HG02943 (cell line): Measurements from ENCODE around the gene CACNA1B.
"Not testable (repeated sequence)": the region's sequence is repeated elsewhere in the genome, so short reads cannot be mapped to it uniquely, and the experiment has no call there.

Experiments
- ATAC-seq: cut with Tn5 transposase; IDR thresholded peaks from one replicate; pipeline ENCODE4 v1.9.1; 2021; ENCODE audit warnings: mild to moderate bottlenecking, low read depth, moderate library complexity; ENCODE audit not compliant: unreplicated experiment

CACNA1B gene

DNA sequence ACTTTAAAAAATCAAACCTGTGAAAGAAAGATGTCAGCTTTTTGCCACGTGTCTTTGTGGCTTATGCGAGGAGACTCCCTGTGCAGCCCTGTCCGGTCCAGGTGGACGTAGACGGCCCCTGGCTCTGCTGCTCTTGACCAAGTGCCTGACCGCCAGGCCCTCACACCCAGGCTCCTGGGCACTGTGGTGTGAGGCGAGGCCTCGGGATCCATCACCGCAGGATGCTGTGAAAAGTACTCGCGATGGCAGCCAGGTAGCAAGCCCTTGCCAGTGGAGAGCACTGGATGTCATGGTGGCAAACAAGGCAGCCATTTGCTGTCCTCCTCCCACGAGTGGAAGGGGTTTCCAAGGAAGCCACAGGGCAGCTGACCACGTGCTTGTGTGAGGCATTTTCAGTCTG, 245.1 kb downstream of the CACNA1B start:
- ATAC-seq: no peak

DNA sequence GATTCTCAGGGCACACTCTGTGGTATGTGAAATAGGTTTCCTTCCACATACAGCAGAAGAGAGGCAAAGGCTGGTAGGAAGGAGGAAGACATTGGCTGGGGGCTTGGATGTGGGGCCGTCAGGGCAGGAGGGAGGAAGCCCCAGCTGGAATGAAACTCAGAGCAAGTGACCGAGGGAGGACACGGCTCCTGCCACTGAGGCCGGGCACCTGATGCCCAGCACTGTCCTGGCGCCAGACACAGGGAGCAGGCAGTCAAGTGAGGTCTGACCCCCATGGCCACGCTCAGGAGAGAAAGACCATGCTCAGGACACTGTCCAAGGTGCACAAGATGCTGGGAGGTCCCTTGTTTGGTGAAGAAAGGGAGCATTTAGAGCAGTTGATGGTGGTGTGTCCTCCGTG, 245.5 kb downstream of the CACNA1B start:
- no peak for ATAC-seq

DNA sequence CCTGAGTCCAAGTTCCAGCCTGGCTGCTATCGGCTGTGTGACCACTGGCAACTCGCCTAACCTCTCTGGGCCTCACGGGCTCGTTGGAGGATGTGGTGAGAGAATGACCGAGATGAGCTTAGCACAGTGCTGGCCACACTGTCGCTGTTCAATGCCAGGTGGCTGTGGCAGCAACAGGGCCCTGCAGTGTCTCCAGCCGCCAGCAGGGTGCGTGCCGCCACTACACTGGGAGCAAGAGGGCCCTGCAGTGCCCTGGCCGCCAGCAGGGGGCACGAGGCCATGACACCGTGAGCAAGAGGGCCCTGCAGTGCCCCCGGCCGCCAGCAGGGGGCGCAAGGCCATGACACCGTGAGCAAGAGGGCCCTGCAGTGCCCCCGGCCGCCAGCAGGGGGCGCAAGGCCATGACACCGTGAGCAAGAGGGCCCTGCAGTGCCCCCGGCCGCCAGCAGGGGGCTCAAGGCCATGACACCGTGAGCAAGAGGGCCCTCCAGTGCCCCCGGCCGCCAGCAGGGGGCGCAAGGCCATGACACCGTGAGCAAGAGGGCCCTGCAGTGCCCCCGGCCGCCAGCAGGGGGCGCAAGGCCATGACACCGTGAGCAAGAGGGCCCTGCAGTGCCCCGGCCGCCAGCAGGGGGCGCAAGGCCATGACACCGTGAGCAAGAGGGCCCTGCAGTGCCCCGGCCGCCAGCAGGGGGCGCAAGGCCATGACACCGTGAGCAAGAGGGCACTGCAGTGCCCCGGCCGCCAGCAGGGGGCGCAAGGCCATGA, 248.7 kb downstream of the CACNA1B start:
- not testable (repeated sequence) for ATAC-seq

DNA sequence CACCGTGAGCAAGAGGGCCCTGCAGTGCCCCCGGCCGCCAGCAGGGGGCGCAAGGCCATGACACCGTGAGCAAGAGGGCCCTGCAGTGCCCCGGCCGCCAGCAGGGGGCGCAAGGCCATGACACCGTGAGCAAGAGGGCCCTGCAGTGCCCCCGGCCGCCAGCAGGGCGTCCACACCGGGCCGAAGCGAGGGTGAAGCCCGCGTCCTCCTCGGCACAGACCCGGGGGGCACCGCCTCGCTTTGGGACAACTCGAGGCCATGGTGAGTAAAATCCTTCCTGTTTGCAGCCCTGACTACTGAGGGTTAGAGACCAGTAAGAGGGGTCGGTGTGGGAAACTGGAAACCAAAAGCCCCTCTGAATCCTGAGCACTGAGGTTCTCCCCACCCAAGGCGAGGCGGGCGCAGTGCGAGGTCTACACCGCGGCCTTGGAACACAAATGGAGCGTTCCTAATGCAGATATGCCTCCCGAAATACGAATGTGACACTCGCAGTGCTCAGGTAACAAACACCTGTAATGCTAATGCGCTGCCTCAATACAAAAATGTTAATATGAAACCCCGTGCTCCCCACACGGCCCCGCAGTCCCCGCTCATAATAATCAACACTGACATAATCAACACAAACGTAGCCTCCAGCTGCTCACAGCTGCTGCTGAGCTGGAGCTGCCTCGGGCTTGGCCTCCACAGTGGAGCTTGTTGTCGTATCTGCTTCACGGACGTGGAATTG, 249.4 kb downstream of the CACNA1B start:
- ATAC-seq: not testable (repeated sequence)

DNA sequence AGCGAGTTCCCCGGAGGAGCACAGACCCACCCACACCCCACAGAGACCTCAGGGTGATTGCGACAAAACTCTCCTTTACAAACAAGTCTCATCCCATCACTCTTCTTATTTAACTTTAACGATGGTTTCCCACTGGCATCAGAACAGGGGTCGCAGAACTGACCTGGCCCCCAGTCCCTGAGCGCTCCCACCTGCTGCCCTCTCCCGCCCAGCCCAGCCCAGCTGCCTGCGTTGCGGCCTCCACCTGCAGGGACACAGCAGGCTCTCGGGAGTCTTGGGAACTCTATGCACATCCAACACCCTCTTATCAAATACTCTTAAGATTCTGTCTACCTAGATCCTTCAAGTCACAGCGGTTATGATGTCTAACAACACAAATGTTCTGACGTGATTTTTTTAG, 250.4 kb downstream of the CACNA1B start:
- not testable (repeated sequence) for ATAC-seq

DNA sequence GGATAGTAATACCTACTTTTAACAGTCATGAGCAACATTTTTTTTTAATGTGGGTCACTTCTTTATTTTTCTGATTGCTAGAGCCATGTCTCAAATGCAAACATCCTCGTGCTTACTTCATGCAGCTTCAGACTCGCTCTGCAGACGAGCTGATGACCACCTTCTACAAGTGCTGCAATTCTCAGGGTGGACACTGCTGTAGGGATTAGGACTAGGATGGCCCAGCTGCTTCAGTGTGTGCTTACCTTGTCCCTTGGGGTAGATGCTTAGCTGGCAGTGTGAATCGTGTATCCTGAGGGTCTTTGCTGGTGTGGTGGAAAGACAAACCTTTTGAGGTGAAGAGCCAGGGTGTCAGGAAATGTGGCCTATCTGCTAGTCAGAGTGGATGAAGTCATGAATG, 251.7 kb downstream of the CACNA1B start:
- not testable (repeated sequence) for ATAC-seq

DNA sequence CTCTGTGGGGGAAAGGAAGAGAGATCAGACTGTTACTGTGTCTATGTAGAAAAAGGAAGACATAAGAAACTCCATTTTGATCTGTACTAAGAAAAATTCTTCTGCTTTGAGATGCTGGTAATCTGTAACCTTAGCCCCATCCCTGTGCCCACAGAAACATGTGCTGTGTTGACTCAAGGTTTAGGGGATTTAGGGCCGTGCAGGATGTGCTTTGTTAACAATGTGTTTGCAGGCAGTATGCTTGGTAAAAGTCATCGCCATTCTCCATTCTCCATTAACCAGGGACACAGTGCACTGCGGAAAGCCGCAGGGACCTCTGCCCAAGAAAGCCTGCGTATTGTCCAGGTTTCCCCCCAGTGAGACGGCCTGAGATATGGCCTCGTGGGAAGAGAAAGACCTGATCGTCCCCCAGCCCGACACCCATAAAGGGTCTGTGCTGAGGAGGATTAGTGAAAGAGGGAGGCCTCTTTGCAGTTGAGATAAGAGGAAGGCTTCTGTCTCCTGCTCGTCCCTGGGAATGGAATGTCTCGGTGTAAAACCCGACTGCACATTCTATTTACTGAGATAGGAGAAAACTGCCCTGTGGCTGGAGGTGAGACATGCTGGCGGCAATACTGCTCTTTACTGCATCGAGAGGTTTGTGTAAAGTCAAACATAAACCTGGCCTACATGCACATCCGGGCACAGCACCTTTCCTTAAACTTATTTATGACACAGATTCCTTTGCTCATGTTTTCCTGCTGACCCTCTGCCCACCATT, 255.5 kb downstream of the CACNA1B start:
- not testable (repeated sequence) for ATAC-seq

DNA sequence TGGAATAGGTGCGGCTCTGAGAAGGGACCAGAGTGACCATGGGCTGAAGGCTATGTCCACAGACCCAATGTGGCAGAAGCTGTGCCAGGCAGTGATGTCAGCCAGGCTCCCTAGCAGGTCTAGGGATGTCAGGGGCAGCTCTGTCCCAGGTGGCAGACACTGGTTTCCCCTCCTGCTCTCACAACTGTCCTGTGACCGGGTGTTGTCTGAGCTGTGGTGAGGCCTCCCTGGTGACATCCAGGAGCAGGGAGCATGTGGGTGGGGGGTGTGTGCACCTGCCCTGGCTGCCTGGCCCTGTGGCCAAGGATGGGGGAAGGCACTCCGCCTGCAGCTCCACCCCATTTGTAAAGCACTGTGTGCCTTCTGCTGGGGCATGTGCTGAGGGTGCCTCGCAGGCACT, 257.0 kb downstream of the CACNA1B start:
- not testable (repeated sequence) for ATAC-seq

DNA sequence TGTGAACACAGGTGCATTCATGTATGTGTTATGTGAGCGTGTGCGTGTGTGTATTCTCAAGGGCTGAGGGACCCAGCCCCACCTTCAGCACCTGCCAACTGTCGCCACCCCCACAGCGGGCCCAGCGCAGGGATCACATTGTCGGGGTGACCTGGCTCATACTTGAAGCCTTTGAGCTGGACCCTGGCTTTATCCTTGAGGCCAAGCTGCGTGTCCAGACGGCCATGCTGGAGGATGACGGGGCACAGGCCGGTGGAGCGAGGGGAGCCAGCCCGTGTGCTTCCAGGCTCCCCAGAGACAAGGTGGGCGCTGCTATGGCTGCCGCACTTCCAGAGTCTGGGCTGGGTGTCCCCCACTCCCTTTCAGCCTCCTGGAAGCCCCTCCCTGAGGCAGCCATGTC, 261.5 kb downstream of the CACNA1B start:
- not testable (repeated sequence) for ATAC-seq

DNA sequence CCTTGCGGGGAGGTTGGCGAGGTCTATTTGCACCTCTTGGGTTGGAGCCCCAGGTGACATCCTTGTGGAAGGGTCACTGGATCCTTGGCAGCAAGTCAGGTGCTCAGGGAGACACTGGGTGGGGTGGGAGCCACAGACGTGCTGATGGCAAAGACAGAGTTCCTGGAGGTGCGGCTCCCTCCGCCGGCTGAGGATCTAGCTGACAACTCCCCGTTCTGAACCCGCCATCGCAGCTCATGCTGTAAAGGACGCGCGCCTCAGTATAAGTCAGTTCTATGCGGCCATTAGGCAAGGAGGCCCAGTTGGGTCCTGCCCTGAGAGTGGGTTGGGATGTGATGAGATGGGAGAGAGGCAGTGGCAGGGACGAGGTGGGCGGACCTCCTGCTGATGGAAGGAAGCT, 263.4 kb downstream of the CACNA1B start:
- ATAC-seq: not testable (repeated sequence)

DNA sequence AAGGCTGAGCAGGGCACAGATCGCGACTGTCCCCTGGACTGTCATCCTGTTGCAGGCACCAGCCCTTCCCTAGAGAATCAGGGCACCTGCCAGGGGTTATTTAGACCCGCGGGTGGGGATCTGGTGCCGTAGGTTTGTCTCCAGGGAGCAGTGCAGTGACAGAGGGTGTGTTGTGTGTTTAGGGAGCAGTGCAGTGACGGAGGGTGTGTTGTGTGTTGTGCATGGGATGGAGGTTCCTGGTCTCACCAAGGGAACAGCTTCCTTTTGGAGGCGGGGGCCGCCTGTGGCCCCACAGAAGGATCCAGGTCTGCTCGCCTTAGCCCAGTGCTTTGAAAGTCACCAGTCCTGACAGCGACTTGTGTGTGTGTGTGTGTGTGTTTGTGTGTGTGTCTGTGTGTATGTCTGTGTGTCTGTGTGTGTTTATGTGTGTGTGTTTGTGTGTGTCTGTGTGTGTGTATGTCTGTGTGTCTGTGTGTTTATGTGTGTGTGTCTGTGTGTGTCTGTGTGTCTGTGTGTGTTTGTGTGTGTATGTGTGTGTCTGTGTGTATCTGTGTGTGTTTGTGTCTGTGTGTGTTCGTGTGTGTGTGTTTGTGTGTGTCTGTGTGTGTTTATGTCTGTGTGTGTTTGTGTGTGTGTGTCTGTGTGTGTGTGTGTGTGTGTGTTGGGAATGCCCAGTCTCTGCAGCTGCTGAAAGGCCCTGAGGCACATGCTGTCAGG, 265.1 kb downstream of the CACNA1B start:
- not testable (repeated sequence) for ATAC-seq

DNA sequence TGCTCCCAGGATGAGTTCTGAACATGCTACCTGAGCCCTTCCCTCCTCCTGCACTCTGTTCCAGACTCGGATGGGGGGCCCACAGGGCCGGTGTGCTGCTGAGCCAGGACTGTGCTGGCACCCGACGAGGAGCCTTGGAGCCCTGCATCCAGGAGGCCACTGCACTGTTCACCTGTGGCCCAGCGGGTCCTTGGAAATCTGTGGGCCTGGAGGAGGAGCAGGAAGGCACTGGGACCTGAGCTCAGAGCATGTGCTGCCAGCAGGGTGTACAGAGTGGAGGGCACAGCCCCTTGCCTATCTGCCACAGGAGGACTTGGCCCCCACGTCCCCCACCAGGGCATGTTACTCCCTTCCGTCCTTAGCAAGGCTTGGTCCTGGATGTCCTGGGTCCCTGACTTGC, 265.9 kb downstream of the CACNA1B start:
- not testable (repeated sequence) for ATAC-seq

DNA sequence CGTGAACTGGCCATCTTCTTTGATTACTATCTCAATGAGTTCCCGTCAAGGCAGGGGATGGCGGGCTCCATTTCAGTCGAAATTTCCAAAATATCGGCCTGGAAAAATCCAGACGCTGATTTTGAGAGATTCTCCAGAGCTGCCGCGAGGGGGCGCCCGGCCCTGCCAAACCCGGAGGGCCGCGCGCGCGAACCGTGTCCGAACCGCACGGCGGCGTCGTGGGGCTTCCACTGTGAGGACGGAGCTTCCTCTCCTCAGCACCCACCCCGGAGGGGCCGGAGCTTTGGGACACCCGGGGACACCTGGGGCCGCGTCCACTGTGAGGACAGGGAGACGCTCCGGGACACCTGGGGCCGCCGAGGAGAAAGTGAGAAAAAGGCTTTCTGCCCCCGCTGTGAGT, 270.0 kb downstream of the CACNA1B start:
- ATAC-seq: not testable (repeated sequence)

DNA sequence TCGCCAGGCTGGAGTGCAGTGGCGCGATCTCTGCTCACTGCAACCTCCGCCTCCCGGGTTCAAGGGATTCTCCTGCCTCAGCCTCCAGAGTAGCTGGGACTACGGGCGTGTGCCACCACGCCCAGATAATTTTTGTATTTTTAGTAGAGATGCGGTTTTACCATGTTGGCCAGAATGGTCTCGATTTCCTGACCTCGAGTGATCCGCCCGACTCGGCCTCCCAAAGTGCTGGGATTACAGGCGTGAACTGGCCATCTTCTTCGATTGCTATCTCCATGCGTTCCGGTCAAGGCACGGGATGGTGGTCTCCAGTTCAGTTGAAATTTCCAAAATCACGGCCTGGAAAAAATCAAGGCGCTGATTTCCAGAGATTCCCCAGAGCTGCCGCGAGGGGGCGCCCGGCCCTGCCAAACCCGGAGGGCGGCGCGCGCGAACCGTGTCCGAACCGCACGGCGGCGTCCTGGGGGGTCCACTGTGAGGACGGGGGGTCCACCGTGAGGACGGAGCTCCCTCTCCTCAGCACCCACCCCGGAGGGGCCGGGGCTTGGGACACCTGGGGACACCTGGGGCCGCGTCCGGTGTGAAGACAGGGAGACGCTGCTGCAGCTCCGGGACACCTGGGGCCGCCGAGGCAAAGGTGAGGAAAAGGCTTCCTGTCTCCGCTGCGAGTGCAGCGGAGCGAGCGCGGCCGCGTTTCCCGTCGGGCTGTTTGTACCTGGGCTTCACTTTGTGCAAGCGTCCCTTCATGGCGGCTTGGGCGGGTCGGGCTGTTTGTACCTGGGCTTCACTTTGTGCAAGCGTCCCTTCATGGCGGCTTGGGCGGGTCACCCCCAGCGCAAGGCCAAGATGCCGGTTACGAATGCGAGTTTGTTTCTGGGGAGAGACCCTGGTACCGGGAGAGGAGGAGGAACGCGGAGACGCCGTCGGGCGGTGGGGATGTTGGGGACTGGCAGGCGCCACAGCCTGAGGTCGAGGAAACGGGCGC, 272.4 kb downstream of the CACNA1B start:
- not testable (repeated sequence) for ATAC-seq

DNA sequence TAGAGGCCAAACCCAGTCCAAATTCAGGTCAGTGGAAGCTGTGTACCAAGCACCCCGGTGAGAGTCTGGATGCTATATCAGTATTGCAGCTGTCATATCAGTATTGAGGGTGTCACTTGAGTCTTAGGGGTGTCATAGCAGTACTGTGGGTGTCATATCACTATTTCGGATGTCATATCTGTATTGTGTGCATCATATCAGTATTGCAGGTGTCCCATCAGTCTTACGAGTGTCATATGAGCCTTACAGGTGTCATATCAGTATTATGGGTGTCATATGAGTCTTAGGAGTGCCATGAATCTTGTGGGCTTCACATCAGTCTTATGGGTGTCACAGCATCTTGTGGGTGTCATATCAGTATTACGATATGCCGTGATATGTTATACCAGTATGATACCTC, 278.2 kb downstream of the CACNA1B start:
- ATAC-seq: not testable (repeated sequence)

DNA sequence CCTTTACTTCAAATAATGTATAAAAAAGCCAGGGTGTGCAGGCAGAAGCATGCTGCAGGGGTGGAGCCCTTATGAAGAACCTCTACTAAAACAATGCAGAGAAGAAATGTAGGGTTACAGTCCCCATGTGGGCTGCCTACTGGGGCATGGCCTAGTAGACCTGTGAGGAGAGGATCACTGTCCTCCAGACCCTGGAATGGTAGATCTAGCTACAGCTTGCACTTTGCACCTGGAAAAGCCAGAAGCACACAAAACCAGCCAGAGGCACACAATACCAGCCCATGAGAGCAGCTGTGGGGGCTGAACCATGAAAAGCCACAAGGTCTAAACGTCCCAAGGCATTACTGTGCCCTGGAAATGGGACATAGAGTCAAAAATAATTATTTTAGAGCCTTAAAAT, 289.2 kb downstream of the CACNA1B start:
- not testable (repeated sequence) for ATAC-seq
